Midbrain (tissue), 1 donor: Measurements from ENCODE around the gene SNHG17.
A peak's percentile ranks its signal among the peaks of the same experiment; 100 is the strongest.
"Not testable (repeated sequence)": the region's sequence is repeated elsewhere in the genome, so short reads cannot be mapped to it uniquely, and the experiment has no call there.

ENCODE experiments used
- DNase-seq: peaks from one replicate; lab custom pipeline; 2025; lab: John Stamatoyannopoulos, UW

The SNHG17 gene

GRCh38 chr20:38434770-38435554 lies at the start of gene SNHG17:
TSS of gene SNHG17 (minus strand) at chr20:38435328.
- peak; percentile 89 for DNase-seq

DNA sequence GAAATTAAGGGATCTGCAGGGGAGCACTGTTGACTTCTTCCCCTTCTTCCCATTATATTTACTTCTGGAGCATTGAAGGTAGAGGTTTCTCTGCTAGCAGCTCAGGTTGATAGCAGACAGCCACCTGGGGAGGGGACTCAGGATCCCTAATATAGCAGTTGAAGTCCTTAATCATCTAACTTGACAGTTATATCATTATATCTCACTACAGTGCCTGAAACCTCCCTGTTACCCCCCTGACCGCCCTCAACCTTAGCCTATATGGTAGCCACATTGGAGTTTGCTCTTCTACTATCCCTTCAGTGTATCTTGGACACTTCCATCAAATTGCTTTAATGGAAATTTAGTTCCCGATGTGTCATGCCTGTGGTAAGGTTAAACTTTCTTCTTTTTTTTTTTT lies 44.5 kb upstream of the SNHG17 start:
- no peak for DNase-seq

DNA sequence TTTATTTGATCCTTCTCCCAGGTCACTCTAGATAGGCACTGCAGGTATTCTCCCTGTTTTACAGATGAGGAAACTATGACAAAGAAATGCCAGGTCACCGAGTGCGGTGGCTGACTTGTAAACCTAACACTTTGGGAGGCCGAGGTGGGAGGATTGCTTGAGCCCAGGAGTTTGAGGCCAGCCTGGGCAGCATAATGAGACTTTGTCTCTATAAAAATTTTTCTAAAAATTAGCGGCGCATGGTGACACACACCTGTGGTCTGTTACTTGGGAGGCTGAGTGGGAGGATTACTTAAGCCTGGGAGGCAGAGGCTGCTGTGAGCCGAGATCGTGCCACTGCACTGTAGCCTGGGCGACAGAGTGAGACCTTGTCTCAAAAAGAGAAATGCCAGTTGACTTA lies 42.6 kb upstream of the SNHG17 start:
- DNase-seq: no peak

GRCh38 chr20:38473367-38473795 lies 38.3 kb upstream of the SNHG17 start:
- no peak for DNase-seq

GRCh38 chr20:38472513-38473366 lies 37.6 kb upstream of the SNHG17 start, which contains the start of gene RALGAPB:
TSS of gene RALGAPB (plus strand) at chr20:38472843. CDS start at chr20:38488433, 15,590 bp downstream.
- peak; percentile 99 for DNase-seq

DNA sequence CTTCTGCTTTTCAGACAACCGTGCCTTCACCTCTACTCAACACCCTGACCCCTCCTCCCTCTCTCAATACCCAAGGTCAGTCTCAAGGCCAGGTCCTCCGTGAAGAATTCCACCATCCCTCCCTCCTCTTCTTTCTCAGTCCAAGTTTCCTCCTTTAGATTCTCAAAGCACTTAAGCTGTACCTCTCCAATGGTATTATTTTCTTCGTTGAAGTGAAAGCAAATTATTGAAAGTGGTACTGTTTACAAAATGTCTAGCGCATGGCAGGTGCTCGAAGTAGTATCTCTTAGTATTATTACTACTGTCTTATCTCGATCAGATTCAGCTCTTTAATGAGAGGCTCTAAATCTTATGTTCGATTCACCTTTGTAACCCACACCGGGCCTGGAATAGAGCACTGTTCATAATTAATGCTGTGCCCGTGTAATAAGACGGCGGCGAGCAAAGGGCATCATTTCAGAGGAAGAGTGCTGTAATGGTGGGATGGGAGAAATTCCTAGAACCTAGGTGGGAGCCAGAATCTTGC lies 36.9 kb upstream of the SNHG17 start:
- DNase-seq: no peak

DNA sequence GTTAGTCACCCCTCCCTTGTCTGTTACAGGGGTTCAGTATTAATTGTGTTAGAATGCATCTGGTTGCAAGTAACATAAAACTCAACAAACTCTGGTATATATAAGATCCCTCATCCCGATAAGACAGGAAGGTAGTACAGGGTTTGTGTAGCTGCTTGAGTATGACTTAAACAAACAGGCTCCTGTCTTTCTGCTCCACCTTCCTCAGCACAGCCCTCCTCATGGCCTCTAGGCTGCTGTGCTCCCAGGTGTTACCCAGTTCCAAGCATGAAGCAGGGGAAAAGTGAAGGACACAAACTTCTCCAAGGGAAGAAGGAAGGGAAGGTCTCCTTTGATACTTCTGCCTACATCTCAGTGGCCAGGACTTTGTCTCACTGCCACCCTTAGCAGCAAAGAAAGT lies 36.1 kb upstream of the SNHG17 start:
- no peak for DNase-seq

- no peak for DNase-seq
Measured at GRCh38 chr20:38466983-38467382, 31.9 kb upstream of the SNHG17 start.

- no peak for DNase-seq
Measured at GRCh38 chr20:38466171-38466570, 31.0 kb upstream of the SNHG17 start.

GRCh38 chr20:38461569-38461968 lies 26.4 kb upstream of the SNHG17 start:
- DNase-seq: not testable (repeated sequence)

- not testable (repeated sequence) for DNase-seq
Measured at GRCh38 chr20:38461167-38461566, 26.0 kb upstream of the SNHG17 start.

- DNase-seq: not testable (repeated sequence)
Measured at GRCh38 chr20:38460631-38461030, 25.5 kb upstream of the SNHG17 start.

DNA sequence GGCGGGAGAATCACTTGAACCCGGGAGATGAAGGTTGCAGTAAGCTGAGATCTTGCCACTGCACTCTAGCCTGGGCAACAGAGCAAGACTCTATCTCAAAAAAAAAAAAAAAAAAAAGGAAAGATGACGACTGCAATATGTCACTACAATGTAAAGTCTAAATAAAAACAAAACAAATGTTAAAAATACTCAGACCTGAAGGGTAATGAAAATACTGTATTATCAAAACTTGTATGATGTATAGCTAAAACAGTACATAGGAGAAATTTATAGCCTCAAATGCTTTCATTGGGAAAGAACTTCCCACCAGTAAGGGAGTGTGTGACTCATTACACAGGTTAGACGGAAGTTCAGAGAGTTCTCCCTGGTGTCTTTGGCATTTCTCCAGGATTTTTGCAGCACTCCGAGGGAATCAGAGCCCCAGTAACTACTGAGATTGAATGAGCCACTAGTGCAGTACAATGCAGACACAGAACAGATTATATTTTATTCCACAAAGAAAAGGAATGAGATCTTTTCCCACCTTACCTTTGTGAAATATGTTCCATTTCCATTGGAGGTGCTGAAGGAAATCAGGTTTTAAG lies 25.0 kb upstream of the SNHG17 start:
- no peak for DNase-seq

DNA sequence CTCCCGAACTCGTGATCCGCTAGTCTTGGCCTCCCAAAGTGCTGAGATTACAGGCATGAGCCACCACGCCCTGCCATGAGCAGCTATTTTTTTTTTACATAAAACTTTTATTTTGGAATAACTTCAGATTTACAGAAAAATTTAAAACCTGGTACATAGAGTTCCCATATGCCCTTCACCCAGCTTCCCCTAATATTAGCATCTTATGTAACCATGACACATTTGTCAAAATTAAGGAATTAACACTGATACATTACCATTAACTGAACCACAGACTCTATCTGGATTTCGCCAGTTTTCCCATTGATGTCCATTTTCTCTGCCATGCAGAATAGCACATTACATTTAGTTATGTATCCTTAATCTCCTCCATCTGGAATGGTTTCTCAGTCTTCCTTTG lies 23.2 kb upstream of the SNHG17 start:
- no peak for DNase-seq

DNA sequence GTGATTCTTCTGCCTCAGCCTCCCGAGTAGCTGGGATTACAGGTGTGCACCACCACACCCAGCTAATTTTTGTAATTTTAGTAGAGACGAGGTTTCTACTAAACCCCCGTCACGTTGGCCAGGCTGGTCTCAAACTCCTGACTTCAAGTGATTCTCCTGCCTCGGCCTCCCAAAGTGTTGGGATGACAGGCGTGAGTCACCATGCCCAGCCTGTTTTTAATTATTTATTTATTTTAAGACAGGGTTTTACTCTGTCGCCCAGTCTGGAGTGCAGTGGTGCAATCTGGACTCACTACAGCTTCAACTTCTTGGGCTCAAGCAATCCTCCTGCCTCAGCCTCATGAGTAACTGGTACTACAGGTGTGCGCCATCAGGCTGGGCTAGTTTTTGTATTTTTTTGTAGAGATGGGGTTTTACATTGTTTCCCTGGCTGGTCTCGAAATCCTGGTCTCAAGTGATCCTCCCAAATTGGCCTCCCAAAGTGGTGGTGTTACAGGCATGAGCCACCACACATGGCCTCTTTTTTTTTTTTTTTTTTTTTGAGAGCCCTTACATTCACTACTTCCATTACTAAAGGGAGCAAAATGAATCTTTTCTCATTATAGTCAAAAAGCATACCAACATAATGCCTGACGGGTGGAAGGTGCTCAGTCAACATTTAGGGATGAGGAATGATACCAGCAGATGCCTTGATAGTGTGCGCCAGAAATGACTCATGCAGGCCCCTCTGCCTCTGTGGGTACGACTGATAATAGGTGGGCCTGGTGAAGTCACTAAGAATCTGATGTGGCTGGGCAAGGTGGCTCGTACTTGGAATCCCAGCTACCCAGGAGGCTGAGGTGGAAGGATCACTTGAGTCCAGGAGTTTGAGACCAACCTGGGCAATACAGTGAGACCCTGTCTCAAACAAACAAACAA lies 19.7 kb upstream of the SNHG17 start:
- DNase-seq: no peak

DNA sequence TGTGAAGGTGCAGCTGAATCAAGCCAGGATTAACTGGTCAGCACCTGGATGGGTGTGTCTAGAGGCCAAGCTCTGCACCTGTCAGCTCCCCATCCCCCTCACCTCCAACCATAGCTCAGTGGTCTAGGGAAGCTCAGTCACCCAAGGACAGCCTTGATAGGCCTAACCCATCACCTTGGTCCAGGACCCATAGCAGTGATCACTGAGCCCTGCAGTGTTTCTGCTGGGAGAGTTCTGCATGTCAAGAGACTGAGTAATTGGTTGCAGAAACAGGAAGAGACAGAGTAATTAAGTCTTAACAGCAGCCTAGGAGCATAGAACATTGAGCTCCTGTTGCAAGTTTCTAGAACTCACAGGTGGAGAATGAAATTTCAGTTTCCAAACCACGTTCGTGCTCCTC lies 18.8 kb upstream of the SNHG17 start:
- no peak for DNase-seq

DNA sequence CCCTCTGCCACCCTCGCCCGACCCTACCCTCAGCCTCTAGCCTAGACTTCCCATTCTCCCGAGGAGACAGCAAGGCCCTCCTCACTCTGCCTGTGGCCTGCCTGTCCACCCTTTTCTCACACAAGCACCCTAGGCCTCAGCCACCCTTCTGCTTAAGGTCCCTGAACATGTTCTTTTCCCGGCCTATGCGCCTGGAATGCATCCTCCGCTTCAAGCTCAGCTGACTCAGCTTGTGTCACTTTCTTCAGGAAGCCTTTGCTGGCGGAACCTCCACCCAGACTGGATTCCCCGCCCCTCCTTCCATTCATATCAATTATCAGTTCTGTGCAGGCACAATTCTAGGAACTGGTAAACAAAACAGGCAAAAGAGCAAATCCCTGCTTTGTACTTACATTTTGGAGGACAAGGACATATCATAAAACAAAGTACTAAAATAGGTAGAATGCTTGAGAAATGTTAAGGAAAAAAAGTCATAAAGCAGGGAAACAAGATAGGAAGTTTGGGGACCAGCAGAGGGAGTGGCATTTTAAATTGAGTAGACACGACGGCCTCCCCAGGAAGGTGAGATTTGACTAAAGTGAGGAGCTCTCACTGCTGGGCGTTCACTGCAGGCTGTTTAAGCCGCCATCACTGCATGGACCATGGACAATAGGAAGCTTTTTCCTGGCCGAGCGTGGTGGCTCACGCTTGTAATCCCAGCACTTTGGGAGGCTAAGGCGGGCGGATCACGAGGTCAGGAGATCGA lies 17.9 kb upstream of the SNHG17 start:
- no peak for DNase-seq

GRCh38 chr20:38450412-38450975 lies 15.4 kb upstream of the SNHG17 start:
- no peak for DNase-seq

- DNase-seq: no peak
Measured at GRCh38 chr20:38449046-38449445, 13.9 kb upstream of the SNHG17 start.
